K562 (cell line): ENCODE measurements around the gene PIK3CD. TPM values are rescaled to one million over a fixed set of nuclear protein-coding genes. Genes with fewer than 3 reads are reported as not detected.
A peak's percentile ranks its signal among the peaks of the same experiment; 100 is the strongest.

Source experiments
- BCL6 ChIP-seq: fragments of 250-450 bp; sonication (Bioruptor Pico); IDR thresholded peaks from 2 replicates; pipeline ENCODE4 v1.4.0; 2020
- CBFA2T2 ChIP-seq: fragments of 450-650 bp; conservative IDR thresholded peaks from 2 replicates; pipeline ENCODE4 v1.6.1; 2017; ENCODE audit warnings: mild to moderate bottlenecking
- CREBBP ChIP-seq: IDR thresholded peaks from one replicate; pipeline ENCODE4 v1.6.1; 2012; ENCODE audit warnings: low read depth, mild to moderate bottlenecking, control low read depth, inconsistent platforms, low read length
- ELF4 ChIP-seq: fragments of 450-650 bp; formaldehyde crosslinking; IDR thresholded peaks from 2 replicates; pipeline ENCODE4 v1.4.0; 2022; ENCODE audit warnings: missing genetic modification characterization
- ERF ChIP-seq: fragments of 450-650 bp; formaldehyde crosslinking; IDR thresholded peaks from 2 replicates; pipeline ENCODE4 v1.4.0; 2020; ENCODE audit warnings: mild to moderate bottlenecking, mixed read lengths
- FOXJ2 ChIP-seq: fragments of 200-800 bp; sonication (Bioruptor generic); IDR thresholded peaks from 2 replicates; pipeline ENCODE4 v1.6.1; 2016; ENCODE audit warnings: missing genetic modification characterization, missing compliant biosample characterization
- HMGN3 ChIP-seq: IDR thresholded peaks from 2 replicates; pipeline ENCODE4 v1.6.1; 2011; ENCODE audit warnings: borderline replicate concordance, low read depth, mild to moderate bottlenecking, mixed read lengths, low read length; ENCODE audit not compliant: insufficient read length; ENCODE audit errors: extremely low read depth
- IFI16 ChIP-seq: fragments of 250-450 bp; sonication (Bioruptor Pico); IDR thresholded peaks from 2 replicates; pipeline ENCODE4 v2.1.2; 2022; ENCODE audit warnings: mild to moderate bottlenecking, inconsistent platforms
- MAFF ChIP-seq: IDR thresholded peaks from 2 replicates; pipeline ENCODE4 v1.6.1; 2012; ENCODE audit warnings: low read length, improper control_type of control experiment
- PHF8 ChIP-seq: fragments of 200-600 bp; sonication (generic); IDR thresholded peaks from 2 replicates; pipeline ENCODE4 v1.6.1; 2012; ENCODE audit warnings: mixed run types, mild to moderate bottlenecking, inconsistent platforms, low read length, moderate library complexity, borderline replicate concordance
- PTBP1 ChIP-seq: fragments of 200-400 bp; formaldehyde crosslinking; IDR thresholded peaks from 2 replicates; pipeline ENCODE4 v1.6.1; 2017; ENCODE audit warnings: low read depth, low read length
- ZNF197 ChIP-seq: fragments of 200-800 bp; sonication (Bioruptor generic); IDR thresholded peaks from 2 replicates; pipeline ENCODE4 v1.6.1; 2016; ENCODE audit warnings: low read depth, missing genetic modification characterization, missing compliant biosample characterization
- ZNF3 ChIP-seq: fragments of 250-450 bp; sonication (Bioruptor Pico); IDR thresholded peaks from 2 replicates; pipeline ENCODE4 v1.5.0; 2021; ENCODE audit warnings: mild to moderate bottlenecking, moderate library complexity
- ZNF512 ChIP-seq: IDR thresholded peaks from 2 replicates; pipeline ENCODE4 v1.6.1; 2016; ENCODE audit warnings: missing genetic modification characterization, missing compliant biosample characterization
- ZNF592 ChIP-seq: fragments of 450-650 bp; IDR thresholded peaks from 2 replicates; pipeline ENCODE4 v1.6.1; 2017; ENCODE audit warnings: antibody characterized with exemption, mild to moderate bottlenecking
- ZNF764 ChIP-seq: fragments of 250-450 bp; sonication (Bioruptor Pico); IDR thresholded peaks from 2 replicates; pipeline ENCODE4 v1.4.0; 2020; ENCODE audit warnings: low read depth, mild to moderate bottlenecking, moderate library complexity
- polyA plus RNA-seq, 8 experiments: library from polyadenylated mRNA; depleted of rRNA in 4 of 8; stranded (reverse) in 5 of 8; unstranded in 3 of 8; fragments of >200 nt; fragmentation: Nextera tagmentation in 2 of 8; fragmentation: Illumina TruSeq in 1 of 8; extraction: Ambion mirVana in 2 of 8; extraction: Trizol in 1 of 8; gene quantifications; 2 replicates each; pipeline versions ENCODE4 v1.2.1 to v1.2.3, GENCODE V29; 2011 to 2014; ENCODE audit warnings: inconsistent platforms in 1 of 8, missing spikeins in 1 of 8
- total RNA-seq, 7 experiments: library from RNA; depleted of rRNA in 6 of 7; stranded (reverse); fragments of >200 nt in 6 of 7; fragmentation: Illumina TruSeq in 2 of 7; extraction: Trizol in 2 of 7; gene quantifications; 2 replicates each; pipeline versions ENCODE4 v1.2.1 to v1.2.3, GENCODE V29; 2011 to 2021; ENCODE audit warnings: low replicate concordance in 1 of 7
- TF ChIP-seq, protein P1 (sequence below): sonication (generic); formaldehyde crosslinking; IDR thresholded peaks from 2 replicates; pipeline ENCODE4 v1.8.0; 2022; ENCODE audit warnings: missing genetic modification reagents, mild to moderate bottlenecking, borderline replicate concordance
- TF ChIP-seq, protein P2 (sequence below): fragments of 250-450 bp; sonication (Bioruptor Pico); IDR thresholded peaks from 2 replicates; pipeline ENCODE4 v1.9.0; 2021; ENCODE audit warnings: mild to moderate bottlenecking, inconsistent platforms

The PIK3CD gene
- total and polyA plus RNA-seq, 9 of the 15 experiments (the other 6 are each of a cell fraction or from before 2014, with no cell fraction given): 1.8 to 20.8 (median 7.2) TPM

- no peak for TF ChIP-seq ZNF512
- no peak for TF ChIP-seq ZNF764 (CRISPR knock-in tag)
- TF ChIP-seq PTBP1: no peak
- TF ChIP-seq ERF (CRISPR knock-in tag): peak; percentile 73; the same call in 1 of the 2 replicates
- TF ChIP-seq CREBBP: no peak
- no peak for TF ChIP-seq CBFA2T2
- TF ChIP-seq FOXJ2 (tag): 0 out of 2 replicates have a peak, but pooled peaks have one; percentile 27
- TF ChIP-seq PHF8: no peak
- TF ChIP-seq, protein P1, sequence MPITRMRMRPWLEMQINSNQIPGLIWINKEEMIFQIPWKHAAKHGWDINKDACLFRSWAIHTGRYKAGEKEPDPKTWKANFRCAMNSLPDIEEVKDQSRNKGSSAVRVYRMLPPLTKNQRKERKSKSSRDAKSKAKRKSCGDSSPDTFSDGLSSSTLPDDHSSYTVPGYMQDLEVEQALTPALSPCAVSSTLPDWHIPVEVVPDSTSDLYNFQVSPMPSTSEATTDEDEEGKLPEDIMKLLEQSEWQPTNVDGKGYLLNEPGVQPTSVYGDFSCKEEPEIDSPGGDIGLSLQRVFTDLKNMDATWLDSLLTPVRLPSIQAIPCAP (CRISPR knock-in tag): no peak
- 0 out of 2 replicates have a peak, but pooled peaks have one; percentile 49 for TF ChIP-seq ZNF592
- TF ChIP-seq HMGN3: no peak
- TF ChIP-seq IFI16 (CRISPR knock-in tag): no peak
- TF ChIP-seq ELF4 (CRISPR knock-in tag): no peak
- 0 out of 2 replicates have a peak, but pooled peaks have one; percentile 26 for TF ChIP-seq BCL6
- no peak for TF ChIP-seq ZNF3 (CRISPR knock-in tag)
- TF ChIP-seq, protein P2, sequence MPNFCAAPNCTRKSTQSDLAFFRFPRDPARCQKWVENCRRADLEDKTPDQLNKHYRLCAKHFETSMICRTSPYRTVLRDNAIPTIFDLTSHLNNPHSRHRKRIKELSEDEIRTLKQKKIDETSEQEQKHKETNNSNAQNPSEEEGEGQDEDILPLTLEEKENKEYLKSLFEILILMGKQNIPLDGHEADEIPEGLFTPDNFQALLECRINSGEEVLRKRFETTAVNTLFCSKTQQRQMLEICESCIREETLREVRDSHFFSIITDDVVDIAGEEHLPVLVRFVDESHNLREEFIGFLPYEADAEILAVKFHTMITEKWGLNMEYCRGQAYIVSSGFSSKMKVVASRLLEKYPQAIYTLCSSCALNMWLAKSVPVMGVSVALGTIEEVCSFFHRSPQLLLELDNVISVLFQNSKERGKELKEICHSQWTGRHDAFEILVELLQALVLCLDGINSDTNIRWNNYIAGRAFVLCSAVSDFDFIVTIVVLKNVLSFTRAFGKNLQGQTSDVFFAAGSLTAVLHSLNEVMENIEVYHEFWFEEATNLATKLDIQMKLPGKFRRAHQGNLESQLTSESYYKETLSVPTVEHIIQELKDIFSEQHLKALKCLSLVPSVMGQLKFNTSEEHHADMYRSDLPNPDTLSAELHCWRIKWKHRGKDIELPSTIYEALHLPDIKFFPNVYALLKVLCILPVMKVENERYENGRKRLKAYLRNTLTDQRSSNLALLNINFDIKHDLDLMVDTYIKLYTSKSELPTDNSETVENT (CRISPR knock-in tag): no peak
- no peak for TF ChIP-seq MAFF
- TF ChIP-seq ZNF197 (CRISPR knock-in tag): 0 out of 2 replicates have a peak, but pooled peaks have one; percentile 12
Observed at GRCh38 chr1:9718006-9718680, 66.6 kb downstream of the PIK3CD start (continued).
